Spleen (tissue), 7 donors: Measurements from ENCODE around the gene UBAP2.

ENCODE experiments used
- CTCF ChIP-seq, 11 experiments: fragments of 200-600 bp in 7 of 11; fragments of 450-650 bp in 4 of 11; sonication (generic) in 4 of 11; IDR thresholded peaks in 8 of 11; conservative IDR thresholded peaks in 3 of 11; 1 replicate in 7 of 11; 2 replicates in 4 of 11; pipeline versions ENCODE4 v1.4.0 to v1.8.0; 2016 to 2021; ENCODE audit warnings: antibody characterized with exemption in 11 of 11, inconsistent platforms in 4 of 11, mild to moderate bottlenecking in 1 of 11
- POLR2AphosphoS5 ChIP-seq, 3 donors: sonication (generic); formaldehyde crosslinking; IDR thresholded peaks; one replicate each; pipeline ENCODE4 v1.5.1; 2017; ENCODE audit warnings: antibody characterized with exemption in 3 of 3
- donor health status: DM: no; HTN: no; CAD: no; lungs with moderate emphysema.
- donor health status: DM: no; HTN: no; CAD: no.
- donor health status: DM: no; HTN: no; CAD: no.

- TF ChIP-seq CTCF (IDR thresholded peaks at IDR 0.05 in 8 of 11, conservative IDR thresholded peaks at IDR 0.05 in 3 of 11) (no peak), POLR2AphosphoS5 (IDR thresholded peaks at IDR 0.05) (no peak)
Observed at GRCh38 chr9:34034698-34035065, 14.0 kb downstream of the UBAP2 start.
